ENCODE measurements around the gene RPS6KL1.

DNA sequence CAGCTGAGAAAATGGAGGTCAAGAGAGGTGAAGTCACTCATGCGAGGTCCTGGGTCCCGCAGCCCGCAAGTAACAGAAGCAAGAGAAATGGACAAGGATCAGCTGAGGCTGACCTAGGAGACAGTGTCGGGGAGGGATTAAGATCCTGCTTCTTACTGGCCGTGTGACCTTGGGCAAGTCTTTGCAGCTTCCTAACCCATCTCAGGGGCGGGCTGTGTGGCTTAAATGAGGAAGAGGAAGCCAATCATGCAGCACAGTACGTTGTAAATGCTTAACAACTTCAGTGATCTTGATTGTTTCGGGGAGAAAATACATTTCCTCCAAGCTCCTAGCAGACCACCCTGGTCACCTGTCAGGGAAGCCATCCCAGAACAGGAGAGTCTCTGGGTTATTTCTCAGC lies 39.4 kb upstream of the RPS6KL1 start:
- no peak for TF ChIP-seq CEBPB (IDR thresholded peaks at IDR 0.05)
- no peak for TF ChIP-seq TAF1 (IDR thresholded peaks at IDR 0.05; ENCODE audit: low read depth)
- TF ChIP-seq EGR1 (IDR thresholded peaks at IDR 0.05) = no peak
- TF ChIP-seq EP300 (IDR thresholded peaks at IDR 0.05; ENCODE audit: borderline replicate concordance) = no peak
- no peak for TF ChIP-seq CREB1 (IDR thresholded peaks at IDR 0.05; ENCODE audit: low read depth)
- no peak for TF ChIP-seq TCF12 (IDR thresholded peaks at IDR 0.05; ENCODE audit: low read depth)
- TF ChIP-seq RAD21 (IDR thresholded peaks at IDR 0.05; ENCODE audit: low read depth) = no peak

Measured in Ishikawa (cell line).